Measurements from ENCODE around the gene IGFN1. TPM values are rescaled to one million over a fixed set of nuclear protein-coding genes. Genes with fewer than 3 reads are reported as not detected.

The IGFN1 gene
- under 1 TPM in 1 of 4 donors, not detected in 3; 0.14 TPM for total RNA-seq

DNA sequence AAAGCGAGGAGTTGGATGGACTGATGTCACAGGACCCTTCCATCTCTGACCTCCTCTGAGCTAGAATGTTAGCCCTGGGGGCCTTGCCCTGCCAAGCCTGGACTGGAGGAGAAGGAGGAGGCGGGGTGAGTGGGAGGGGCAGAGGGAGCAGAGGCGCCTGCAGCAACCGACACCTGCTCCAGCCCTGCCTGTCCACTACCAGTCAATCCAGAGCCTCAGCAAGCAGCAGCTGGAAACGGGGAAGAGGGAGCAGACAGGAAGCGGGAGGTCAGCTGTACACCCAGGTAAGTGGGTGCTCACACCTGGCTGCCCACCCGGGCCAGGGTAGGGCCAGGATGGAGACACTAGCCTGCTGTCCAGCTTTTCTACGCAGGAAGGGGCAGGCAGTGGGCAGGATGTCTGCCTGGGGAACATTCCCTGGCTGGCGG, at the start of gene IGFN1:
Gene IGFN1 (plus strand): TSS at position 201 of the 428 bp plus-strand sequence. CDS start 2,470 bp downstream, outside the sequence.
- TF ChIP-seq CTCF (IDR thresholded peaks at IDR 0.05): no peak
- no peak for TF ChIP-seq EP300 (IDR thresholded peaks at IDR 0.05; ENCODE audit: low read depth)
- TF ChIP-seq POLR2A (IDR thresholded peaks at IDR 0.05): no peak
- no peak for TF ChIP-seq POLR2AphosphoS5 (IDR thresholded peaks at IDR 0.05)
- no peaks in the 10 kb centered on the region for H3K36me3 ChIP-seq
- intact Hi-C loops (cut with DNase I; ENCODE audit: low total_unique reads) (no loop called here), in situ Hi-C loops (cut with MboI; ENCODE audit: low pct_ligation_motif_present in 1 of 4, low pct_unique_long_range_greater_than_20kb in 1 of 4, low sequenced_read_pairs in 3 of 4) (no loop called here)
- 47% methylated on average over 8 of the region's 9 CpGs; no CpG with 5 or more reads in 1 of the 2 donors for whole genome bisulfite sequencing, 2 donors (ENCODE audit: low coverage in 1 of 2)
- DNase-seq: no peak
- no peaks in the 10 kb centered on the region for H3K9me3 ChIP-seq
- H3K27ac ChIP-seq: no peak within 1 kb of the TSS
- peaks cover 7% of the 10 kb centered on the region for H3K27me3 ChIP-seq
- H3K4me3 ChIP-seq: no peak within 1 kb of the TSS
- H3K4me1 ChIP-seq: no peaks in the 10 kb centered on the region

DNA sequence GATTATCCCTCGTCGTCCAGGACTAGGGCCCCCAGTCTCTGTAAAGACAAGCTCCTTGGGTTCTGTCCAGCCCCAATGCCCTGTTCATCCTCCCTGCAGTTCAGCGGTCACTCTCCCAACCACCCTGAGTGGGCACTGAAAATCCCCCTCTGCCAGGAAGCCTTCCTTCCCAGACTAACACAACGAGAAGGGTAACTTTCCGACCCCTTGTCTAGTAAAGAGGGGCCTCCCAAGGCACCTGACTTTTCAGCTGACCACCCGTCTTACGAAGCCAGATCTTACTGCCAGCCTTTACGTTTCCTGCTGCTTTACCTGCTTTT, 49.7 kb upstream of the IGFN1 start:
- WGBS, 2 donors (ENCODE audit: low coverage in 1 of 2): 95% methylated on average over 8 of the region's 8 CpGs; no CpG with 5 or more reads in 1 of the 2 donors
- in situ Hi-C loops (cut with MboI; ENCODE audit: low pct_ligation_motif_present in 1 of 4, low pct_unique_long_range_greater_than_20kb in 1 of 4, low sequenced_read_pairs in 3 of 4): loop anchor here in 1 of 4 donors (10.0 kb wide), 1 partner anchor 84 kb away; no protein-coding TSS in a partner anchor

DNA sequence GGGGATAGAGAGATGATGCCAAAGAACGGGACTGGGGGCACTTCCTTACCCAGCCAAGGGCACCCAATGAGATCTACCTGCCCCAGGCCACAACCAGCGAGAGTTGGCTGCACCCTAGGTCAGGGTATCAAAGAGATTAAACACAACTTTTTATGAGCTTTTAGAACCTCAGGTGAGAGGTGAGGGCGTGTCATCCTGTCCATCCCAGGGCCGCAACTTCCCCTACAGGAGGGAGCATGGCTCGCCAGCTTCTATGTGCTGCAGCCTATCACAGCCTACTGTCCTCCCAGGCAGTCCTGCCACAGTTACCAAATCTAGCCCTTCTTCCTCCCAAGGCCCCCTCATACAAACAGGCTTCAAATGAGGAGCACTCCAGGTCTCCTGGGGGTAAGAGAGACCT, 49.2 kb upstream of the IGFN1 start:
- Histone ChIP-seq H3K4me1 (peaks cover 5 to 14% (median 10%) of the 10 kb centered on the region in 4 donors), H3K9me3 (no peaks in the 10 kb centered on the region), H3K36me3 (peaks cover 0 to 10% (median 0%) of the 10 kb centered on the region in 4 donors), H3K27ac (no peak overlapping the region), H3K27me3 (no peaks in the 10 kb centered on the region), H3K4me3 (no peak overlapping the region)
- intact Hi-C loops (cut with DNase I; ENCODE audit: low total_unique reads) (no loop called here), in situ Hi-C loops (cut with MboI; ENCODE audit: low pct_ligation_motif_present in 1 of 4, low pct_unique_long_range_greater_than_20kb in 1 of 4, low sequenced_read_pairs in 3 of 4) (loop anchor here in 1 of 4 donors (10.0 kb wide), 1 partner anchor 83 kb away; no protein-coding TSS in a partner anchor)
- TF ChIP-seq EP300 (IDR thresholded peaks at IDR 0.05; ENCODE audit: low read depth) (no peak), CTCF (IDR thresholded peaks at IDR 0.05) (no peak), POLR2A (IDR thresholded peaks at IDR 0.05) (no peak), POLR2AphosphoS5 (IDR thresholded peaks at IDR 0.05) (no peak)
- 89% methylated on average over 5 of the region's 5 CpGs; no CpG with 5 or more reads in 1 of the 2 donors for WGBS, 2 donors (ENCODE audit: low coverage in 1 of 2)
- DNase-seq: no peak

More for the DNA sequence above, 49.7 kb upstream of the IGFN1 start:
- DNase-seq: no peak
- Histone ChIP-seq H3K4me3 (no peak overlapping the region), H3K9me3 (no peaks in the 10 kb centered on the region), H3K27ac (no peak overlapping the region), H3K36me3 (peaks cover 0 to 9% (median 0%) of the 10 kb centered on the region in 4 donors), H3K27me3 (no peaks in the 10 kb centered on the region), H3K4me1 (peaks cover 5 to 14% (median 10%) of the 10 kb centered on the region in 4 donors)
- intact Hi-C loops (cut with DNase I; ENCODE audit: low total_unique reads): no loop called here
- no peak for TF ChIP-seq EP300 (IDR thresholded peaks at IDR 0.05; ENCODE audit: low read depth)
- TF ChIP-seq POLR2AphosphoS5 (IDR thresholded peaks at IDR 0.05): no peak
- TF ChIP-seq POLR2A (IDR thresholded peaks at IDR 0.05): no peak
- no peak for TF ChIP-seq CTCF (IDR thresholded peaks at IDR 0.05)

- WGBS, 2 donors (ENCODE audit: low coverage in 1 of 2): 88 to 98% methylated on average over 4 to 16 of the region's 16 CpGs
- intact Hi-C loops (cut with DNase I; ENCODE audit: low total_unique reads): no loop called here
These were observed 48.4 kb upstream of the IGFN1 start for GRCh38 chr1:201142011-201142848.

More at GRCh38 chr1:201142011-201142848, 48.4 kb upstream of the IGFN1 start:
- H3K27ac ChIP-seq: no peak overlapping the region
- no peak overlapping the region for H3K4me3 ChIP-seq
- in situ Hi-C loops (cut with MboI; ENCODE audit: low pct_ligation_motif_present in 1 of 4, low pct_unique_long_range_greater_than_20kb in 1 of 4, low sequenced_read_pairs in 3 of 4): loop anchor here in 1 of 4 donors (10.0 kb wide), 1 partner anchor 83 kb away; no protein-coding TSS in a partner anchor
- DNase-seq: no peak
- no peaks in the 10 kb centered on the region for H3K9me3 ChIP-seq
- H3K36me3 ChIP-seq: peaks cover 0 to 12% (median 0%) of the 10 kb centered on the region in 4 donors
- no peaks in the 10 kb centered on the region for H3K27me3 ChIP-seq
- TF ChIP-seq POLR2A (IDR thresholded peaks at IDR 0.05) (no peak), POLR2AphosphoS5 (IDR thresholded peaks at IDR 0.05) (no peak), EP300 (IDR thresholded peaks at IDR 0.05; ENCODE audit: low read depth) (no peak), CTCF (IDR thresholded peaks at IDR 0.05) (no peak)
- peaks cover 0 to 7% (median 6%) of the 10 kb centered on the region in 4 donors for H3K4me1 ChIP-seq

Data from transverse colon (tissue), 4 donors.